Fibroblast of lung (primary cell): ENCODE measurements around the gene C22orf15.

Experiments used
- CTCF ChIP-seq, 2 donors: IDR thresholded peaks in 1 of 2; conservative IDR thresholded peaks in 1 of 2; 1 replicate in 1 of 2; 2 replicates in 1 of 2; pipeline ENCODE4 v1.5.1; 2011 to 2012; ENCODE audit warnings: low read length in 2 of 2, control low read depth in 1 of 2, inconsistent platforms in 1 of 2, low read depth in 1 of 2, mild to moderate bottlenecking in 1 of 2
- EZH2 ChIP-seq: IDR thresholded peaks from 2 replicates; pipeline ENCODE4 v1.5.1; 2012; ENCODE audit warnings: low read length, control low read depth, mild to moderate bottlenecking; ENCODE audit errors: missing control alignments

GRCh38 chr22:23782703-23783102 is 19.9 kb downstream of the C22orf15 start:
- TF ChIP-seq CTCF (conservative IDR thresholded peaks at IDR 0.05 in 1 of 2, IDR thresholded peaks at IDR 0.05 in 1 of 2; ENCODE audit: low read depth in 1 of 2, low read length in 2 of 2) (no peak), EZH2 (no peak)
